ENCODE data around the gene SYT1.

The SYT1 gene

GRCh38 chr12:78898416-78898815, 33.8 kb downstream of the SYT1 start:
- no peak for DNase-seq

- no peak for DNase-seq
Observed at GRCh38 chr12:78914859-78915331, 50.3 kb downstream of the SYT1 start.

GRCh38 chr12:78916845-78917480, 52.4 kb downstream of the SYT1 start:
- no peak for DNase-seq

GRCh38 chr12:78917513-78917912, 52.9 kb downstream of the SYT1 start:
- DNase-seq: no peak

GRCh38 chr12:78918268-78918667, 53.7 kb downstream of the SYT1 start:
- no peak for DNase-seq

GRCh38 chr12:78928200-78929074, 63.9 kb downstream of the SYT1 start:
- DNase-seq: no peak

- DNase-seq: no peak
Observed at GRCh38 chr12:78929075-78929418, 64.5 kb downstream of the SYT1 start.

GRCh38 chr12:78931466-78931990, 67.0 kb downstream of the SYT1 start:
- no peak for DNase-seq

GRCh38 chr12:78933014-78933413, 68.4 kb downstream of the SYT1 start:
- DNase-seq: no peak

- no peak for DNase-seq
Observed at GRCh38 chr12:78938341-78939084, 73.9 kb downstream of the SYT1 start.

- no peak for DNase-seq
Observed at GRCh38 chr12:78949532-78949931, 85.0 kb downstream of the SYT1 start.

- no peak for DNase-seq
Observed at GRCh38 chr12:78951803-78952551, 87.4 kb downstream of the SYT1 start.

GRCh38 chr12:78952552-78952929, 88.0 kb downstream of the SYT1 start:
- no peak for DNase-seq

GRCh38 chr12:78958941-78959340, 94.4 kb downstream of the SYT1 start:
- no peak for DNase-seq

- no peak for DNase-seq
Observed at GRCh38 chr12:78959556-78959955, 95.0 kb downstream of the SYT1 start.

GRCh38 chr12:78961171-78961570, 96.6 kb downstream of the SYT1 start:
- DNase-seq: no peak

GRCh38 chr12:78963439-78964227, 99.1 kb downstream of the SYT1 start:
- DNase-seq: no peak

GRCh38 chr12:78964521-78964920, 99.9 kb downstream of the SYT1 start:
- DNase-seq: no peak

GRCh38 chr12:78966062-78966461, 101.5 kb downstream of the SYT1 start:
- no peak for DNase-seq

GRCh38 chr12:78966926-78967325, 102.4 kb downstream of the SYT1 start:
- no peak for DNase-seq

- no peak for DNase-seq
Observed at GRCh38 chr12:78968226-78968625, 103.7 kb downstream of the SYT1 start.

- no peak for DNase-seq
Observed at GRCh38 chr12:78970041-78970440, 105.5 kb downstream of the SYT1 start.

Data from CD4-positive, alpha-beta T cell treated with Interferon gamma for 1 hour (primary cell).